Thyroid gland (tissue), 4 donors: Measurements from ENCODE around the gene SUN3.

Experiments used
- CTCF ChIP-seq, 6 experiments: fragments of 200-600 bp in 3 of 6; fragments of 450-650 bp in 3 of 6; sonication (generic) in 3 of 6; IDR thresholded peaks; one replicate each; pipeline ENCODE4 v1.5.1; 2016 to 2019; ENCODE audit warnings: antibody characterized with exemption in 6 of 6, mild to moderate bottlenecking in 2 of 6, inconsistent platforms in 1 of 6, moderate library complexity in 1 of 6
- POLR2A ChIP-seq, 2 donors: fragments of 450-650 bp; IDR thresholded peaks; one replicate each; pipeline ENCODE4 v1.6.1; 2017; ENCODE audit warnings: antibody characterized with exemption in 2 of 2, mild to moderate bottlenecking in 2 of 2, moderate library complexity in 1 of 2

GRCh38 chr7:47979832-47980181 is 49.1 kb downstream of the SUN3 start:
- TF ChIP-seq CTCF (IDR thresholded peaks at IDR 0.05), result no peak
- TF ChIP-seq POLR2A (IDR thresholded peaks at IDR 0.05), result no peak
